Upper lobe of left lung (tissue), 6 donors: ENCODE data around the gene CLEC16A. TPM values are rescaled to one million over a fixed set of nuclear protein-coding genes. Genes with fewer than 3 reads are reported as not detected.

ENCODE experiments used
- ATAC-seq, 2 donors: fragments of 200-7000 bp; cut with Tn5 transposase; one replicate each; pipeline ENCODE4 v1.9.1; 2022; ENCODE audit warnings: mild to moderate bottlenecking in 2 of 2, moderate library complexity in 2 of 2; ENCODE audit not compliant: low FRiP score in 2 of 2
- DNase-seq, 2 donors: peaks; one replicate each; pipeline ENCODE4 v3.0.0-alpha.2; 2019 to 2020
- H3K27ac ChIP-seq, 4 donors: fragments of 200-600 bp; sonication (generic); one replicate each; pipeline ENCODE4 v1.5.1; 2016 to 2019
- H3K27me3 ChIP-seq, 4 donors: fragments of 200-600 bp; sonication (generic); one replicate each; pipeline ENCODE4 v1.5.1; 2017 to 2019
- H3K36me3 ChIP-seq, 4 donors: fragments of 200-600 bp; sonication (generic); one replicate each; pipeline ENCODE4 v1.5.1; 2016 to 2019
- H3K4me1 ChIP-seq, 4 donors: fragments of 200-600 bp; sonication (generic); one replicate each; pipeline ENCODE4 v1.5.1; 2018 to 2019
- H3K4me3 ChIP-seq, 4 donors: fragments of 200-600 bp; sonication (generic); one replicate each; pipeline ENCODE4 v1.5.1; 2017 to 2019; ENCODE audit warnings: mild to moderate bottlenecking in 2 of 4, moderate library complexity in 1 of 4
- H3K9me3 ChIP-seq, 4 donors: fragments of 200-600 bp; sonication (generic); one replicate each; pipeline ENCODE4 v1.5.1; 2018 to 2019
- CTCF ChIP-seq, 6 experiments: fragments of 450-650 bp in 4 of 6; fragments of 200-600 bp in 2 of 6; sonication (generic) in 2 of 6; IDR thresholded peaks; one replicate each; pipeline ENCODE4 v1.5.1; 2016 to 2019; ENCODE audit warnings: antibody characterized with exemption in 6 of 6
- EP300 ChIP-seq, 4 donors: sonication (generic); formaldehyde crosslinking; IDR thresholded peaks; one replicate each; pipeline ENCODE4 v1.5.1; 2017; ENCODE audit warnings: antibody characterized with exemption in 4 of 4, control low read depth in 2 of 4
- POLR2A ChIP-seq, 4 donors: fragments of 450-650 bp; IDR thresholded peaks; one replicate each; pipeline ENCODE4 v1.5.1; 2016 to 2017; ENCODE audit warnings: antibody characterized with exemption in 4 of 4, mild to moderate bottlenecking in 2 of 4
- POLR2AphosphoS5 ChIP-seq, 2 donors: sonication (generic); formaldehyde crosslinking; IDR thresholded peaks; one replicate each; pipeline ENCODE4 v1.5.1; 2017; ENCODE audit warnings: antibody characterized with exemption in 2 of 2
- WGBS, 2 donors: methylation state at CpG; one replicate each; pipeline ENCODE4 v1.1.5; 2017 to 2018; 5-methylcytosine and 5-hydroxymethylcytosine counted together
- total RNA-seq, 6 donors: library from RNA; depleted of rRNA in 4 of 6; stranded (reverse); fragments of >200 nt in 4 of 6; gene quantifications; one replicate each; pipeline versions ENCODE4 v1.1.0 to v1.2.1, GENCODE V29; 2016 to 2021
- donor health status: DM: no; HTN: no; CAD: no; lungs with moderate emphysema.
- donor health status: DM: no; HTN: yes; CAD: no; lungs with severe emphysema.

Gene CLEC16A
- total RNA-seq, 6 donors from 2014 or later = 33.3 to 85.9 (median 46.4) TPM

- TF ChIP-seq EP300 (IDR thresholded peaks at IDR 0.05) (no peak), CTCF (IDR thresholded peaks at IDR 0.05) (no peak), POLR2AphosphoS5 (IDR thresholded peaks at IDR 0.05) (no peak), POLR2A (IDR thresholded peaks at IDR 0.05) (no peak)
- no peak overlapping the region for H3K4me3 ChIP-seq
- H3K36me3 ChIP-seq = no peaks in the 10 kb centered on the region
- H3K9me3 ChIP-seq = no peaks in the 10 kb centered on the region
- DNase-seq = no peak
- no peak for ATAC-seq
- 86 to 90% methylated on average over 5 of the region's 5 CpGs for whole genome bisulfite sequencing, 2 donors
- H3K4me1 ChIP-seq = peaks cover 2 to 11% (median 6%) of the 10 kb centered on the region in 4 donors
- no peaks in the 10 kb centered on the region for H3K27me3 ChIP-seq
- no peak overlapping the region for H3K27ac ChIP-seq
Observed at GRCh38 chr16:11149011-11149616, 204.8 kb downstream of the CLEC16A start.

- ATAC-seq (no peak), DNase-seq (no peak)
- no peak overlapping the region for H3K4me3 ChIP-seq
- H3K27ac ChIP-seq = no peak overlapping the region
- peaks cover 2 to 11% (median 6%) of the 10 kb centered on the region in 4 donors for H3K4me1 ChIP-seq
- WGBS, 2 donors = 95 to 96% methylated on average over 5 of the region's 5 CpGs
- no peaks in the 10 kb centered on the region for H3K36me3 ChIP-seq
- H3K27me3 ChIP-seq = no peaks in the 10 kb centered on the region
- H3K9me3 ChIP-seq = no peaks in the 10 kb centered on the region
- TF ChIP-seq CTCF (IDR thresholded peaks at IDR 0.05) (no peak), POLR2A (IDR thresholded peaks at IDR 0.05) (no peak), EP300 (IDR thresholded peaks at IDR 0.05) (no peak), POLR2AphosphoS5 (IDR thresholded peaks at IDR 0.05) (no peak)
Observed at GRCh38 chr16:11150190-11150589, 205.8 kb downstream of the CLEC16A start.

- TF ChIP-seq CTCF (IDR thresholded peaks at IDR 0.05) (no peak), POLR2A (IDR thresholded peaks at IDR 0.05) (no peak), POLR2AphosphoS5 (IDR thresholded peaks at IDR 0.05) (no peak), EP300 (IDR thresholded peaks at IDR 0.05) (no peak)
- Histone ChIP-seq H3K36me3 (no peaks in the 10 kb centered on the region), H3K27ac (no peak overlapping the region), H3K4me1 (peaks cover 2 to 11% (median 6%) of the 10 kb centered on the region in 4 donors), H3K9me3 (no peaks in the 10 kb centered on the region), H3K4me3 (no peak overlapping the region), H3K27me3 (no peaks in the 10 kb centered on the region)
- 91% methylated on average over 9 of the region's 9 CpGs for whole genome bisulfite sequencing, 2 donors
- ATAC-seq (no peak), DNase-seq (no peak)
Observed at GRCh38 chr16:11151156-11151884, 207.0 kb downstream of the CLEC16A start.

GRCh38 chr16:11151885-11152629, 207.7 kb downstream of the CLEC16A start:
- ATAC-seq = no peak
- no peaks in the 10 kb centered on the region for H3K36me3 ChIP-seq
- TF ChIP-seq CTCF (IDR thresholded peaks at IDR 0.05) (no peak), POLR2AphosphoS5 (IDR thresholded peaks at IDR 0.05) (no peak), EP300 (IDR thresholded peaks at IDR 0.05) (no peak), POLR2A (IDR thresholded peaks at IDR 0.05) (no peak)
- H3K4me1 ChIP-seq = peaks cover 2 to 11% (median 6%) of the 10 kb centered on the region in 4 donors
- no peaks in the 10 kb centered on the region for H3K9me3 ChIP-seq
- DNase-seq = no peak
- H3K27me3 ChIP-seq = no peaks in the 10 kb centered on the region
- H3K4me3 ChIP-seq = no peak overlapping the region
- H3K27ac ChIP-seq = peak overlapping the region in 1 of 4 donors; percentile 19
- WGBS, 2 donors = 90 to 97% methylated on average over 12 of the region's 12 CpGs
